ENCODE results near the gene ZNF592.

DNA sequence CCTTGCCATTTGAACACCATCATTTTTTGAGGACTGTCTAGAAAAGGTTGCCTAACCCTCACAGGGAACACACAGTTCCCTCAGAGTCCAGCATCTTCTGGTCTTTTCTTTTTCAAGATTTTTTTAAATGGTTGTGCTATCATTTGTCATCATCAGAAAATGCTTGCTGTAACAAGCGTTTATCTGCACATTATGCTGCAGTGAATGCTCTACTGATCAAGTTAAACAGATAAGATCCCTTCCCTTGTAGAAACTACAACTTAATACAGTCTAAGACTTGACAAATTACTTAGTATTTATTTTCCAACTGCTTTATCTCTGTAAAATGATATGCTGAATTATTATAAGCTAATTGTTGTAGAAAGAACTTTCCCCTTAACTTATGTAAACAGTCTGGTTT, 56.8 kb downstream of the ZNF592 start:
- no peak for TF ChIP-seq POLR2A (IDR thresholded peaks at IDR 0.05)
- TF ChIP-seq, protein P1, sequence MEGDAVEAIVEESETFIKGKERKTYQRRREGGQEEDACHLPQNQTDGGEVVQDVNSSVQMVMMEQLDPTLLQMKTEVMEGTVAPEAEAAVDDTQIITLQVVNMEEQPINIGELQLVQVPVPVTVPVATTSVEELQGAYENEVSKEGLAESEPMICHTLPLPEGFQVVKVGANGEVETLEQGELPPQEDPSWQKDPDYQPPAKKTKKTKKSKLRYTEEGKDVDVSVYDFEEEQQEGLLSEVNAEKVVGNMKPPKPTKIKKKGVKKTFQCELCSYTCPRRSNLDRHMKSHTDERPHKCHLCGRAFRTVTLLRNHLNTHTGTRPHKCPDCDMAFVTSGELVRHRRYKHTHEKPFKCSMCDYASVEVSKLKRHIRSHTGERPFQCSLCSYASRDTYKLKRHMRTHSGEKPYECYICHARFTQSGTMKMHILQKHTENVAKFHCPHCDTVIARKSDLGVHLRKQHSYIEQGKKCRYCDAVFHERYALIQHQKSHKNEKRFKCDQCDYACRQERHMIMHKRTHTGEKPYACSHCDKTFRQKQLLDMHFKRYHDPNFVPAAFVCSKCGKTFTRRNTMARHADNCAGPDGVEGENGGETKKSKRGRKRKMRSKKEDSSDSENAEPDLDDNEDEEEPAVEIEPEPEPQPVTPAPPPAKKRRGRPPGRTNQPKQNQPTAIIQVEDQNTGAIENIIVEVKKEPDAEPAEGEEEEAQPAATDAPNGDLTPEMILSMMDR (IDR thresholded peaks at IDR 0.05): no peak
